ENCODE measurements around the gene CXCL3. TPM values are rescaled to one million over a fixed set of nuclear protein-coding genes. Genes with fewer than 3 reads are reported as not detected.

Gene CXCL3
- total and polyA plus RNA-seq, 9 of the 15 experiments (the other 6 are each of a cell fraction or from before 2014, with no cell fraction given) = 2.3 to 8.9 (median 6.1) TPM

GRCh38 chr4:74014332-74014731 is 24.2 kb downstream of the CXCL3 start (continued):
- TF ChIP-seq REST (IDR thresholded peaks at IDR 0.05; ENCODE audit: borderline replicate concordance) = peak; percentile 98
- peak; percentile 87 for TF ChIP-seq REST (CRISPR knock-in tag; IDR thresholded peaks at IDR 0.05; ENCODE audit: low read depth)
- no peak for TF ChIP-seq MNT (conservative IDR thresholded peaks at IDR 0.05)
- no peak for TF ChIP-seq SREBF1 (IDR thresholded peaks at IDR 0.05; ENCODE audit: borderline replicate concordance, low read depth, low read length)
- TF ChIP-seq TRIM24 (IDR thresholded peaks at IDR 0.05) = peak; percentile 65 to 66; a peak in 2 of 4 replicates
- TF ChIP-seq MIER1 (IDR thresholded peaks at IDR 0.05; ENCODE audit: low read depth) = peak; percentile 69; the same call in 1 of the 2 replicates
- peak; percentile 49; the same call in 1 of the 2 replicates for TF ChIP-seq CXXC5 (CRISPR knock-in tag; IDR thresholded peaks at IDR 0.05)
- TF ChIP-seq MAFK (IDR thresholded peaks at IDR 0.05; ENCODE audit: low read length) = no peak
- no peak for TF ChIP-seq IRF2 (CRISPR knock-in tag; IDR thresholded peaks at IDR 0.05)
- 0 out of 2 replicates have a peak, but pooled peaks have one; percentile 33 for TF ChIP-seq ZNF644 (tag; IDR thresholded peaks at IDR 0.05; ENCODE audit: low read depth)
- peak; percentile 67; the same call in 1 of the 2 replicates for TF ChIP-seq CEBPG (CRISPR knock-in tag; IDR thresholded peaks at IDR 0.05)
- TF ChIP-seq CEBPG (tag; conservative IDR thresholded peaks at IDR 0.05 in 1 of 2, IDR thresholded peaks at IDR 0.05 in 1 of 2) = peak in 1 of 2 experiments; percentile 88; a peak in 2 of 4 replicates
- peak in 1 of 2 experiments; percentile 65 for TF ChIP-seq AFF1 (IDR thresholded peaks at IDR 0.05; ENCODE audit: low read depth in 1 of 2, partially characterized antibody in 2 of 2)
- no peak for TF ChIP-seq STAT5A (IDR thresholded peaks at IDR 0.05; ENCODE audit: borderline replicate concordance, low read length)

All from K562 (cell line).